Measurements from ENCODE around the gene RPL21.

RPL21 gene

GRCh38 chr13:27263438-27263837 is 12.1 kb downstream of the RPL21 start:
- TF ChIP-seq, protein P1, sequence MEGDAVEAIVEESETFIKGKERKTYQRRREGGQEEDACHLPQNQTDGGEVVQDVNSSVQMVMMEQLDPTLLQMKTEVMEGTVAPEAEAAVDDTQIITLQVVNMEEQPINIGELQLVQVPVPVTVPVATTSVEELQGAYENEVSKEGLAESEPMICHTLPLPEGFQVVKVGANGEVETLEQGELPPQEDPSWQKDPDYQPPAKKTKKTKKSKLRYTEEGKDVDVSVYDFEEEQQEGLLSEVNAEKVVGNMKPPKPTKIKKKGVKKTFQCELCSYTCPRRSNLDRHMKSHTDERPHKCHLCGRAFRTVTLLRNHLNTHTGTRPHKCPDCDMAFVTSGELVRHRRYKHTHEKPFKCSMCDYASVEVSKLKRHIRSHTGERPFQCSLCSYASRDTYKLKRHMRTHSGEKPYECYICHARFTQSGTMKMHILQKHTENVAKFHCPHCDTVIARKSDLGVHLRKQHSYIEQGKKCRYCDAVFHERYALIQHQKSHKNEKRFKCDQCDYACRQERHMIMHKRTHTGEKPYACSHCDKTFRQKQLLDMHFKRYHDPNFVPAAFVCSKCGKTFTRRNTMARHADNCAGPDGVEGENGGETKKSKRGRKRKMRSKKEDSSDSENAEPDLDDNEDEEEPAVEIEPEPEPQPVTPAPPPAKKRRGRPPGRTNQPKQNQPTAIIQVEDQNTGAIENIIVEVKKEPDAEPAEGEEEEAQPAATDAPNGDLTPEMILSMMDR (IDR thresholded peaks at IDR 0.05; ENCODE audit: insufficient read depth, low read length, poor library complexity, severe bottlenecking) = no peak
- no peak for TF ChIP-seq EZH2phosphoT487 (conservative IDR thresholded peaks at IDR 0.05; ENCODE audit: low read length)
- Histone ChIP-seq H3K4me2 (ENCODE audit: low read depth, low read length, poor library complexity, severe bottlenecking) (no peak overlapping the region), H3F3A (ENCODE audit: insufficient read depth) (peaks cover 55% of the 10 kb centered on the region), H3K4me3 (ENCODE audit: insufficient read depth, low read length, poor library complexity, severe bottlenecking) (no peak overlapping the region), H3K79me2 (ENCODE audit: insufficient read depth, low read length) (0 out of 2 replicates have a peak, but pooled peaks cover 5% of the 10 kb centered on the region), H3K9me2 (replicated peaks; ENCODE audit: insufficient read depth, low read length) (no peaks in the 10 kb centered on the region), H3K9ac (ENCODE audit: low read length) (no peak overlapping the region), H3K27me3 (ENCODE audit: low read length) (no peaks in the 10 kb centered on the region), H3K27ac (ENCODE audit: low read depth, low read length) (no peak overlapping the region), H4K20me1 (ENCODE audit: low read depth, low read length) (peaks cover 14% of the 10 kb centered on the region; the same call in 1 of the 2 replicates), H3K36me3 (ENCODE audit: low read length) (peaks cover 22% of the 10 kb centered on the region; the same call in 1 of the 2 replicates), H2AFZ (ENCODE audit: low read depth, low read length, severe bottlenecking) (no peak overlapping the region), H3K9me3 (ENCODE audit: insufficient read depth, low read length) (no peaks in the 10 kb centered on the region)

DNA sequence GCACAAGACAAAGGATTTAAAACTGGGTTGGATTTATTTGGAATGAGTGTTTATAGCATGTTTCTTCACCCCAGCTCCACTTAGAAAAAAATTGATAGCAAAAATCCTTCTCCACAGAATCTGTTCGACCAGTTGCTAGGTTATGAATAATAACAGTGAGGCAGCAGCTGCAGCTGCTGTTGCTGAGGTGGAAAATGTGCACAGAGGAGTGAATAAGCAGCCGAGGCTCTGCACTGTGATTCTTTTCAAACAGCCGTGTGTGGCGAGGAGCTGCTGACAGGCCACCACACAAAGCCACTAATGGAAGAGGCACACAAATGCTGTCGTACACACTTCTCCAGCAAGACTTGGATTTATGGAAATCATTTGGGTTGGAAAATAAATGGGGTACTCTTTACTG is 12.8 kb downstream of the RPL21 start:
- no peak overlapping the region for H3K4me2 ChIP-seq (ENCODE audit: low read depth, low read length, poor library complexity, severe bottlenecking)

GRCh38 chr13:27264648-27265047 is 13.3 kb downstream of the RPL21 start:
- Histone ChIP-seq H3K27ac (ENCODE audit: low read depth, low read length) (no peak overlapping the region), H3K79me2 (ENCODE audit: insufficient read depth, low read length) (0 out of 2 replicates have a peak, but pooled peaks cover under 1% of the 10 kb centered on the region)

More for the DNA sequence above, 12.8 kb downstream of the RPL21 start:
- 0 out of 2 replicates have a peak, but pooled peaks cover 5% of the 10 kb centered on the region for H3K79me2 ChIP-seq (ENCODE audit: insufficient read depth, low read length)
- H3K4me3 ChIP-seq (ENCODE audit: insufficient read depth, low read length, poor library complexity, severe bottlenecking) = no peak overlapping the region
- H4K20me1 ChIP-seq (ENCODE audit: low read depth, low read length) = peaks cover 11% of the 10 kb centered on the region; the same call in 1 of the 2 replicates
- no peaks in the 10 kb centered on the region for H3K9me2 ChIP-seq (replicated peaks; ENCODE audit: insufficient read depth, low read length)
- no peak overlapping the region for H3K9ac ChIP-seq (ENCODE audit: low read length)
- peaks cover 16% of the 10 kb centered on the region; the same call in 1 of the 2 replicates for H3K36me3 ChIP-seq (ENCODE audit: low read length)
- no peaks in the 10 kb centered on the region for H3K27me3 ChIP-seq (ENCODE audit: low read length)
- 0 out of 2 replicates have a peak overlapping the region, but pooled peaks have one; percentile 9 for H3K27ac ChIP-seq (ENCODE audit: low read depth, low read length)
- peaks cover 48% of the 10 kb centered on the region for H3F3A ChIP-seq (ENCODE audit: insufficient read depth)
- no peaks in the 10 kb centered on the region for H3K9me3 ChIP-seq (ENCODE audit: insufficient read depth, low read length)
- H2AFZ ChIP-seq (ENCODE audit: low read depth, low read length, severe bottlenecking) = no peak overlapping the region
- TF ChIP-seq, protein P1 (IDR thresholded peaks at IDR 0.05; ENCODE audit: insufficient read depth, low read length, poor library complexity, severe bottlenecking) = no peak

More at GRCh38 chr13:27264648-27265047, 13.3 kb downstream of the RPL21 start:
- Histone ChIP-seq H3K4me3 (ENCODE audit: insufficient read depth, low read length, poor library complexity, severe bottlenecking) (no peak overlapping the region), H3K9ac (ENCODE audit: low read length) (no peak overlapping the region), H3K9me3 (ENCODE audit: insufficient read depth, low read length) (no peaks in the 10 kb centered on the region), H3K36me3 (ENCODE audit: low read length) (peaks cover 13% of the 10 kb centered on the region; the same call in 1 of the 2 replicates), H3K9me2 (replicated peaks; ENCODE audit: insufficient read depth, low read length) (no peaks in the 10 kb centered on the region), H3K4me2 (ENCODE audit: low read depth, low read length, poor library complexity, severe bottlenecking) (no peak overlapping the region), H3F3A (ENCODE audit: insufficient read depth) (peaks cover 43% of the 10 kb centered on the region), H2AFZ (ENCODE audit: low read depth, low read length, severe bottlenecking) (no peak overlapping the region), H4K20me1 (ENCODE audit: low read depth, low read length) (peaks cover 7% of the 10 kb centered on the region; the same call in 1 of the 2 replicates), H3K27me3 (ENCODE audit: low read length) (no peaks in the 10 kb centered on the region)
- TF ChIP-seq, protein P1 (IDR thresholded peaks at IDR 0.05; ENCODE audit: insufficient read depth, low read length, poor library complexity, severe bottlenecking) = no peak
- TF ChIP-seq EZH2phosphoT487 (conservative IDR thresholded peaks at IDR 0.05; ENCODE audit: low read length) = no peak

Data from SU-DHL-6 (cell line).